ENCODE measurements around the gene ASB14. TPM values are rescaled to one million over a fixed set of nuclear protein-coding genes. Genes with fewer than 3 reads are reported as not detected.

The ASB14 gene
- polyA plus RNA-seq, 1 donor: 0.89 TPM

DNA sequence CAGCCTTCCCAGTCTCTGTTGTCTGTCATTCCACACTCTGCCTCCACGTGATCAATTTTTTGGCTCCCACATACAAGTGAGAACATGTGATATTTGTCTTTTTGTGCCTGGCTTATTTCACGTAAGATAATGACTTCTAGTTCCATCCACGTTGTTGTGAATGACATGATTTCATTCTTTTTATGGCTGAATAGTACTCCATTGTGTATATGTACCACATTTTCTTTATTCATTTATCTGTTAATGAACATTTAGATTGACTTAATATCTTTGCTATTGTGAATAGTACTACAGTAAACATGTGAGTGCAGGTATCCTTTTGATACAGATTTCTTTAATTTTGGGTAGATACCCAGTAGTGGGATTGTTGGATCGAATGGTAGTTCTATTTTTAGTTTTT, 31.4 kb downstream of the ASB14 start:
- DNase-seq (ENCODE audit: low read depth): no peak

- DNase-seq (ENCODE audit: low read depth): no peak
These were observed 34.8 kb downstream of the ASB14 start for GRCh38 chr3:57257678-57258077.

DNA sequence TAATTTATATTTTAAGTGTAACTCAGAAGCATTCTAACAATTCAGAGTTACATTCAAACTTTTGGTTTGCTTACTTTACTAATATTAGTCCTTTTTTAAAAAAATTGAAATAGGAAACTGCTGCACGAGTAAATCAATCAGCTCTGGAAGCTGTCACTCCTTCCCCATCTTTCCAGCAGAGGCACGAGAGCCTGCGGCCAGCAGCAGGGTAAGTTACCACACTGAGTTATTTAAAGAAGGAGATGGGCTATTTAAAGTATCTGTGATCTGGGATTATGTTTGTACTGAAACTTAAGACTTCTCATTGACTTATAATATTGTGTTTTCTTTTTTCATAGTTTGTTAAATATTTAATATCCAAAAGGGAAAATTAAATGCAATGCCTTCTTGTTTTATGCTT, 35.6 kb downstream of the ASB14 start:
- DNase-seq (ENCODE audit: low read depth): no peak

- no peak for DNase-seq (ENCODE audit: low read depth)
These were observed 40.1 kb downstream of the ASB14 start for GRCh38 chr3:57252404-57252803.

DNA sequence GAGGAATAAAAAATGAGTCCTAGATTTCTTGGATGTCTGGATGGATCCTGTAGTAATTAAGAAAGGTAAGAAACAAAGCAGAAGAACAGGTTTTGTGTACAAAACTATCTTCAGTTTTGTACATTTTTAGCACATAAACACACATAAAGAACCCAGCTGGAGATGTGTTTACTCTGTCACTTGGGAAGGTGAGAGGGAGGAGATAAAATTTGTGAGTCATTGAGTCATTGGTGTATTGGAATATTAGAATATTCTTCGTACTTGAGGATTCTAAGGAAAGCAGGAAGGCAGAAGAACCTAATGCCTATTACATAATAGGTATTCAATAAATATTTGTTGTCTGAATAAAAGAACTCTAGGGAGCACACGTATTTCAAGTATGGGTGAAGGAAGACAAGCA, 47.5 kb downstream of the ASB14 start:
- no peak for DNase-seq (ENCODE audit: low read depth)

DNA sequence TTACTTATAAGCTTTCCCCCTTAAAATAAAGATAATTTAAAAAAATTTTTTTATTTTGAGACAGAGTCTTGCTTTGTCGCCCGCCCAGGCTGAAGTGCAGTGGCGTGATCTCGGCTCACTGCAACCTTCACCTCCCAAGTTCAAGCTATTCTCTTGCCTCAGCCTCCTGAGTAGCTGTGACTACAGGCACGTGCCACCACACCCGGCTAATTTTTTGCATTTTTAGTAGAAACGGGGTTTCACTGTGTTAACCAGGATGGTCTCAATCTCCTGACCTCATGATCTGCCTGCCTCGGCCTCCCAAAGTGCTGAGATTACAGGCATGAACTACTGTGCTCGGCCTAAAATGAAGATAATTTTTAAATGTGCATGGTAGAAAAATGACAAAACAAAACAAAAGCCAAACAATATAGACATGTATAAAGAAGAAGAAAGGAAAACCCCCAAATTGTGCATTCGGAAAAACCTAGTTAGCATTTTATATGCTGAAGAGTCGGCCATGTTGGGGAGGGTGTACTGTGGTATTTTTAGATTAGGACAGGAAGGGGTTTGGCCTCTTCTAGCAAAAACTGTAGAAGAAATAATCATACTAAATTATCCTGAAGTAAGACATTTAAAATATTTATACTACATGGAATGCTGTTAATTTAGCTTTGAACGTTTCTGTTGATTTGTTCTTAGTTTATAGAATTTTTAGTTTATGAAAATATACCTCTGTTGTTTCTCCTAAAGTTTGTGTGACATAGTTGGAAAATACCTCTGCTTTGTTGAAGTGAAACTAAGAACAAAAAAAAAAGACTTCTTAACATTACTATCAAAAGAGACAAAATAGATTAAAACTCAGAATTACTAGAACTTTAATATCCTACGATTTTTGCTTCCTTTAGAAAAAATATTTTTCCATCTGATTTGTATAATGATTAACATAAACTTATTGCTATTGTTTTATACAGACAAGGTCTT, 57.6 kb downstream of the ASB14 start:
- DNase-seq (ENCODE audit: low read depth): no peak

- DNase-seq (ENCODE audit: low read depth): no peak
These were observed 58.7 kb downstream of the ASB14 start for GRCh38 chr3:57233799-57234198.

DNA sequence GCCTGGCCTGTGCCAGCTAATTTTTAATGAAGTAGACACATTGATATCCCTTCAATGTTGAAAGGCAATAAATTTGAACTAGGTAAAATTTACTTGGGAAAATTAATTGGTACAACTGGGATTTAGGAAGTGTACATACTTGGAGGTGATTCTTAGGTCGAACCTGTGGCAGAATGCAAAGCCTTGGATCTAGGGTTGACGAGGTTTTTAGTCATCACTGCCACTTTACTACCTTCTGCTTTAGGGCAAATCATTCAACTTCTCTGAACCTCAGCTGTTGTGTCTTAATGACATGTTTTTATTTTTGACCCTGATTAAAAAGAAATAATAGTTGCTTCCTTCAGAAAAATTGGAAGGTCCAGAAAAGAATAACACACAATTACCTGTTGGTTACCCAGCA, 62.5 kb downstream of the ASB14 start:
- no peak for DNase-seq (ENCODE audit: low read depth)

DNA sequence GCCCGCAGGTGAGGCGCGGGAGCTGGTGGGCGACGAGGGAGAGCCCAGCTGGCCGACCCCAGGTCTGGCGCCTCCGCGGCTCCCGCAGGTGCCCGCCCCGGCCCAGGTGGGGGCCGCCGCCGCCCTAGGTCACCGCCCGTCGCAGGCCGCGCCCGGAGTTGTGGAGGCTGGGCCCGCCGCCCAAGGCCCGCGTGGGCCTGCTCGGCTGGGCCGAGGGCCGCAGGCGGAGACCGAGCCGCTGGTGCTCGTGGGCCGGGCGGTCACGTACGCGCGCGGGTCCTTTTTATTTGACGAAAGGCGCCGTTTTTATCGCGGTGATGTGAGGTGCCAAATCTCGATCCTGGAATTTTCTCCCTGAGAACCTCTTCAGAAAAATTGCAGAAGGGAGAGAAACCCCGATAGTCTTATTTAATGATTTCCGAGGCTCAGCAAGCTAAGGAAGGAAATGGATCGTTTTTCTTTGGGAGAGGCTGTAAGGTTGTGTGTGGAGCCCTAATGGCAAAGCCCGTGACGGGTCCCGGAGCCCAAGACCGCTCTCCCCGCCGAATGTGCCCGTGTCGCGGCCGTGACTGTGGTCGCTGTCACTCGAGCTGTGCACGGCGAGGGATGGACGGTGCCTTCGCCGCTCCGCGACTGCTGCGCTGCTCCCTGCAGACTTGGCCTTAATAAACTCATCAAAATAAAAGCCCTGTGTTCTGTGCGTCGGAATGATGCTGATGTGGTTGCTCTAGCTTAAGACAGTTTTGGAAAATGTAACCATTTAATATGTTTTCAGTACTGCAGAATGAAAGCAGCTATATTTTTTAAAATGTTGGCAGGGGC, 64.3 kb downstream of the ASB14 start:
- DNase-seq (ENCODE audit: low read depth): peak; percentile 52

GRCh38 chr3:57227204-57227929, 65.1 kb downstream of the ASB14 start, which contains the start of gene APPL1:
APPL1 (plus strand) TSS chr3:57227729; CDS start chr3:57227884, 155 bp downstream.
- peak; percentile 78 for DNase-seq (ENCODE audit: low read depth)

GRCh38 chr3:57226176-57226575, 66.3 kb downstream of the ASB14 start:
- DNase-seq (ENCODE audit: low read depth): no peak

DNA sequence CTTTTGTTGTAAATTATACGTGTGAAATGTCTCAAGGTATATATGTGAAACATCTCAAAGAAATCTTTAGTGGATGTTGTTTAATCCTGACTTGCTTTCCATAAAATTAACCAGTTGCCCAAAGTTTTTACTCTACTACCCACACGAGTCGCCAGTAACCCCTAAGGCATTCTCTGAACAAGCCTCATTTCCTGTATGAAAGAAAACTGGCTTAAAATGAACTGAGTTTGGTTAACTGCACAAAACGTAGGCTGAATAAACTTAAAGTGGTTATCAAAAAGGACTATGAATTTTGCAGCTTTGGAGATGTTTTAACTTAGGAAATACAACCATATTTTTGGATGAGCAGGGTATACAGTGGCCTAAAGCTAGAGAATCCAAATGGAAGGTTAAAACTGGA, 67.6 kb downstream of the ASB14 start:
- no peak for DNase-seq (ENCODE audit: low read depth)

GRCh38 chr3:57221883-57222282, 70.6 kb downstream of the ASB14 start:
- no peak for DNase-seq (ENCODE audit: low read depth)

Other genes with a start within 250 kb of the ASB14 start
- gene SPATA12, start 232.0 kb downstream of the ASB14 start, polyA plus RNA-seq (ENCODE audit: insufficient read length): 0.05 TPM
- 22.1 TPM for gene IL17RD, start 127.3 kb downstream of the ASB14 start, polyA plus RNA-seq (ENCODE audit: insufficient read length)
- gene HESX1, start 92.7 kb downstream of the ASB14 start, polyA plus RNA-seq (ENCODE audit: insufficient read length): 1.6 TPM
- gene APPL1, start 65.0 kb downstream of the ASB14 start, polyA plus RNA-seq (ENCODE audit: insufficient read length): 36.2 TPM